ENCODE measurements around the gene KL.
A peak's percentile ranks its signal among the peaks of the same experiment; 100 is the strongest.

Gene KL

DNA sequence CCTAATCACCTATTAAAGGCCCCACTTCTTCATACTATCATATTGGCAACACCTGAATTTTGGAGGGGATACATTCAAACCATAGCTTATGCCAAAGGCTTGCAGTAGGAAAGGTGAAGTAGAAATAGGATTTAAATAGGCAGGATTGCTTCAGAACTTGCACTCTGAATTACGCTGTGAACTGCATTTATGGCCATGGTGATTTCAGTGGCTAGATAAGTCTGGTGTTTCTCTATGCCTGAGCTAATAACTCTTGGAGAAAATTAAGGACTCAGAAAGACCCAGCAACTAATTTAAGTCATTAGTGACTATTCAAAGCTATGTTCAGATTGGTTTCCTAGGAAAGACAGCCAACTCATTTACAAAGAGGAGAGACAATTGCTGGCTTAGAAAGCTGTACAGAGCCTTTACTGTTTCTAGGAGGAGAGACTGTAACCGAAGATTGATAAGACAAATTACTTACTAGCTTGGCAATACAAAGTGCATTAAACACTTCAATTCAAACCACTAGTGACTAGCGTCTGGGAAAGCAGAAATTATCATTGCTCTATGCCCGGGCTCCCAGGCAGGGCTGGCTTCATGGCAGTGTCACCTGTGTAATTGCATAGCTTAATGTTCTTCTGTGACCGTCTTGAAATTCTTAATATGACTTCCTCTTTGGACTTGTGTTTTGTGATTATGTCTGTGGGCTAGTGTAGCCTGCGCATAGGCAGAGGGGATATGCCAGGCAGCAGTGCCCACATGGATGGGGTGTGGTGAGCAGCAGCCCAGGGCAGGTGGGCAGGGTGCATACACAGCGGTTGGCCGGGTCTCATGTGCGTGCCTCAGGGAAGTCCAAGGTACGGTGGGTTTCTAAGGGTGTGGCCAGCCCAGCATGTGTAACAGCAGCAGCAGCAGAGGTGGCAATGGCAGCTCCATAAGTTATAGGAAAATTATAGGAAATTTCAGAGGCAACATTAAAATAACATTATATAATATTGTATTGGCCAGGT, 60.1 kb downstream of the KL start:
- DNase-seq (ENCODE audit: low read depth, low spot score): no peak
- no peak overlapping the region for H3K27ac ChIP-seq

DNA sequence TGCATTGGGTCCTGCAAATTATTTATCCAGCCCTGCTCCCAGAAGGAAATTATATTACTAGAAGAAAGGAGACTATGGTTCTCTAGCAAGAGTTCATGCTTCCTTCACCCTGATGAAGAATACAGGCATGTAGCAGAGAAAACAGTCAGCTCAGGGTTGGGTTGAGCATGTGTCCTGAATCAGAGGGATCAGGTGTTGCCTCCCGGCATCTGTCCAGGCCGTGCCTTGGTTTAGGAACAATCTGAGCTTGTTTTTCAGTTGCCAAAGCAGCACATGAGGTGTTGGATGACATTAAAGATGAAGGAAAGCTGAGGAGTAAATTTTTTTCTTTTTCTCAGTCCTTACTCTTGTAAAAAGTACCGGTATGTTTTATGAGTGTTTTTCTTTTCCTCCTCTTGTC, 62.0 kb downstream of the KL start:
- H3K27ac ChIP-seq: no peak overlapping the region
- DNase-seq (ENCODE audit: low read depth, low spot score): no peak

DNA sequence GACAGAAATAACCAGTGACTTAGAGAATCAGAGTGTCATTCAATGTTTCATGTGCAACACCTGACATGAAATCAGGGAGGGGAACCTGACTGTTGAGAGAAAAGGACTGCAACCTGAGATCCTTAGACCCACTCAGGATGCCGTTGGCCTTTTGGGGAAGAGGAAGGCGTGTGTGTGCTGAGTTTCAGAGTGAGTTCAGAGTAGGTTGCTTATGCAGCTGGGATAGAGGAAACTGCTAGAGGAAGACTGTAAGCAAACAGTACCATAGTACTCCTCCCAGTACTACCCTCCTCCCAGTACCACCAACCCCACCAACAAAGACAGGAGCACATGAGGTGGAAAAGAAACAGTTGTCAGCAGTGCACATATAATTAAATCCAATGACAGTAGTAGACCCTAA, 63.7 kb downstream of the KL start:
- no peak overlapping the region for H3K27ac ChIP-seq

DNA sequence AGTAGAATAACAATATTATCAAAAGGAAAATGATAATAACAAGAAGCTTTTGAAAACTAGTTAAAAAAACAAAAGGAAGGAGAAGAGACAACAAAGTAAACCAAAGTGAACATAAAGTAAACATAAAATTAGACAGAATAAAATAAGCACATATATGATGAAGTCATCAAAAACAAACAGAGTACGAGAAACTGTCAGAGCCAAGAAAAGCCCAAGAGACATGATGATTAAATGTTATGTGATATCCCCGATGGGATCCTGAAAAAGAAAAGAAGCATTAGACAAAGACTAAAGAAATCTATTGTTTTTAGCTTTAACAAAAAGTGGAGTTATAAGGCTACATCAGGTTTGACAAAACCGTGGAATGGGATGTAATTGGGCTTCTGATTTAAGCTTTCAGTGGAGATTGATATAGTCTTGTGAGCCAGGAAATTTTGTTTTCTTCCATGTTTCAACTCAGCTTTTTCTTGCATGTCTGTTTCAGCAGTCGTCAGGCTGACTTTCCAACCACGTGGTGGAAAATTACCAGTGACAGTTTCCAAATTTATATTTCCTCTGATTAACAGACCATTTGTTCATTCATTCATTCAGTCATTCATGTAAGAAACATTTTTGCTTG, 64.9 kb downstream of the KL start:
- no peak for DNase-seq (ENCODE audit: low read depth, low spot score)
- H3K27ac ChIP-seq: no peak overlapping the region

More for the DNA sequence above, 63.7 kb downstream of the KL start:
- no peak for DNase-seq (ENCODE audit: low read depth, low spot score)

DNA sequence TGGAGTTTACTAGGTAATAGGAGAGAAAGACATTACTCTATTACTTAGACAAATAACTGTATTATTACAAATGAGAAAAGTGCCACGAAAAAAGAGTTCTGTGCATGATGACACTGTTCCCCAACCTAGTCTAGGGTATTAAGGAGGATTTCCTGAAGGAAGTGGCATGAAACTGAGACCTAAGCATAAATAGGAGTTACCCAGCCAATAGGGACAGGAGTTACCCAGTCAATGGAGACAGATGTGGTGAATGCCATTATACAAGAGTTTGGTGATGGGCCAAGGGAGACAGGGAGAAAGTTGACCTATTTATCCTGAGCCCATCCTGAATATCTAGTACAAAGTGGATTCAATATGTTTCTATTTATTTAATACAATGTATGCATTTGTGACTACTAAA, 65.4 kb downstream of the KL start:
- no peak for DNase-seq (ENCODE audit: low read depth, low spot score)

DNA sequence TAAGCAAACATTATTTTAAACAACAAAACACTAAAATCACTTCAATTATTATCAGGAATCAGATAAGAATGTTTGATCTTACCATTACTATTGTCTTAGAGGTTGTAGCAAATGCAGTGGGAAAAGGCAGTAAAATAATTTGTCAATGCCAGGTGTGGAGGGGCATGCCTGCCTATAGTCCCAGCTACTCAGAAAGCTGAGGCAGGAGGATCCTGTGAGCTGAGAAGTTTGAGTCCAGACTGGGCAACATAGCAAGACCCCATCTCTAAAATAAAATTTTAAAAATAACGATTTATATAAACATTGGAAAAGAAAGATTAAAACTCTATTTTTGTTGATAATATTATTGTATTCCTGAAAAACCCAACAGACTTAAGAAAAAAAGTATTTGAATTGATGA, 66.8 kb downstream of the KL start:
- H3K27ac ChIP-seq: no peak overlapping the region
- no peak for DNase-seq (ENCODE audit: low read depth, low spot score)

More for the DNA sequence above, 65.4 kb downstream of the KL start:
- H3K27ac ChIP-seq: no peak overlapping the region

DNA sequence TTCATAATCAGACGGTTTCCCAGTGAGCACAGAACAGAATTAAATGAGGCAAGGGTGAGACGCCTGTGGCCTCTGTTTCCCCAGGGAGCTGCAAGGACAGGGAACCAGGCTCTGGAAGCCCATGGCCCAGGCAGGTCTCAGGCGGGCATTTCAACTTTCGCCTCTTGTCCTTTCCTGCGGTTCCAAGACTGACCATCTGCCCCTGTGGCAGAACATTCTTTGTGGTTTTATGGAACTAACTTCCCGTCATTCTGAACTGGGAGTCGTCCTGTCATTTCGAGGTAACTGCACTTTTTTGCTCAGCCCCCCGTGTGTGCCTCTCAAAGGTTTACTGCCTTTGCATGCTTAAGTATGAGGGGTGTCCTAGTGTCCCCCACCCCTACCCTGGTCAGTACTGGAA, 70.9 kb downstream of the KL start:
- no peak for DNase-seq (ENCODE audit: low read depth, low spot score)
- H3K27ac ChIP-seq: no peak overlapping the region

DNA sequence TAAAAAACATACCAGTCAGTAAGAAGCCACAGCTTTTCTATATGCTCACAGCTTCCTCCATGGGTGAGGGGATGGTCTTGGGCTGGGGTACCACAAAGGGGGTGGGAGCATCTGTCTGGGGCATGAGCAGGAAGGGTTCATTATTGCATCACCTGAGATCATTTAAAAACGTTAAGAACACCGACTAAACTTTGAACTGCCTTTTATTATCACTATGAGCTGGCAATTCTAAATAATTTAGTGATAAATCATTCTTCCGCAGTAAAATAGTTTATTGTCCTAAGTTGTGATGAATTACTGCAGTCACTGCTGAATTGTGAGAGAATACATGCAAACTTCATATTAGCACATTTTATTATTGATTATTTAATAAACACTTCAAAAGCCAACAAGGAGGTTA, 71.6 kb downstream of the KL start:
- peak overlapping the region; percentile 17 for H3K27ac ChIP-seq
- DNase-seq (ENCODE audit: low read depth, low spot score): no peak

DNA sequence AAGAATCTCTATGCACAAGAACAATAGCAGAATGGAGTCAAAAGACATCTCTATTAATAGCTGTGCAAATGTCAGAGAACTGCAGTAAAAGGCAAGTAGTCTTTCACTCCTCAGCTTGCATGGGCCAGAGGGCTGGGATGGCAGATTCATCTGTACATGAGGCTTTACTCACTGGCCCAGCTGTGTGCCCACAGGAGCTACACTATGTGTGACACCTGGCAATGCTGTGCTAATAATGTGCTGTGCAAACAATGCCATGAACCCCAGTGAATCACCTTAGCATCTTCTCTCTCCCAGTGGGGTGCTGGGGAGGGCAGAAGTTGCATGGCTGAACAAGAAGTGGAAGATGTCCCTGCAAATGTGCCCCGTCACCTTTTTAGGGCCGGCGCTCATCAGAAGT, 73.1 kb downstream of the KL start:
- no peak overlapping the region for H3K27ac ChIP-seq
- DNase-seq (ENCODE audit: low read depth, low spot score): no peak

DNA sequence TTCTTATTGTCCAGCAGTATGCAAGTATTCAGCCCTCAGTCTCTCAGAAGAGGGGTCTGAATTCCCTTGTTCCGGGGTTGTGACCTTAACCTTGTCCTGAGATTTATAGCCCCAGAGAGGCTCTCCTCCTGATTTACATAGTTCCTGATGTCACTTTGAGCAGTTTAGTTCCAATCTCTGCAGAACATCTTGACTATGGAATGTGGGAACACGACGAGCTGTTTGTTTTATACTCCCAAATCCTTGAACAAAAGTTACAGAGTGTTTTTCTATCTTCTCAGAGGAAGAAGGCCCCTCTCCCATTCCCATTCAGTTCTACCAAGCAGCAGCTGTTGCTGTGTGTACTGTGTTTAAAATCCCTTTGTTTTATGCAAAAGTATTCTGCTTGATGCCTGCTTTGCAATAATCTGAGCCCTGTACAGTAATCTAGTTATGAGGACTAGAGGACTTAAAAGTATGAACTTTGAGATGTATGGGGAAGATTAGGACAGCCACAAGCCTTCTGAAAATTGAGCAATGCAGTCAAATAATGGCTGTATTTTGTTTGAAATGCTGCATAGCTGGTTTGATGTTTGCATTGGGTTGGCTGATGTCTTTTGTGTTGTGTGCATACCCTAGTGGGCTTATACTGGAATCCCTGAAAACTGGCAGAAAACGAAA, 74.7 kb downstream of the KL start:
- no peak overlapping the region for H3K27ac ChIP-seq
- DNase-seq (ENCODE audit: low read depth, low spot score): no peak

DNA sequence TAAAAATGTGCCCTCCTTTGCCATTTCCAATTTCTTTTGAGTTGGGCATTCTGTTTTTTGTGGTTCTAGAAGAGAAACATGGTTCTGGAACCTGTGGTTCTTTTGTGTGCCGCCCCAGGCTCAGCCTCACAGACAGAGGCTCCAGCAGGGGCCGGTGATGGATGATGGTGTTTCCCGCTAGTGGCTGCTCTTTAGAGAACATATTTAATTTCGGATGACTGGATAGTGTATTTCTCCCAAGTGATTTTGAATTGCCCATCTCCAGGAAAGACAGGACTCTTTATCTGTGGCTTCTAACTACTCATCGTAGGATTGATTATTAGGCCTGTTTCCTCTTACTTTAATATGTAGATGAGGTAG, 75.2 kb downstream of the KL start:
- H3K27ac ChIP-seq: no peak overlapping the region
- DNase-seq (ENCODE audit: low read depth, low spot score): no peak

DNA sequence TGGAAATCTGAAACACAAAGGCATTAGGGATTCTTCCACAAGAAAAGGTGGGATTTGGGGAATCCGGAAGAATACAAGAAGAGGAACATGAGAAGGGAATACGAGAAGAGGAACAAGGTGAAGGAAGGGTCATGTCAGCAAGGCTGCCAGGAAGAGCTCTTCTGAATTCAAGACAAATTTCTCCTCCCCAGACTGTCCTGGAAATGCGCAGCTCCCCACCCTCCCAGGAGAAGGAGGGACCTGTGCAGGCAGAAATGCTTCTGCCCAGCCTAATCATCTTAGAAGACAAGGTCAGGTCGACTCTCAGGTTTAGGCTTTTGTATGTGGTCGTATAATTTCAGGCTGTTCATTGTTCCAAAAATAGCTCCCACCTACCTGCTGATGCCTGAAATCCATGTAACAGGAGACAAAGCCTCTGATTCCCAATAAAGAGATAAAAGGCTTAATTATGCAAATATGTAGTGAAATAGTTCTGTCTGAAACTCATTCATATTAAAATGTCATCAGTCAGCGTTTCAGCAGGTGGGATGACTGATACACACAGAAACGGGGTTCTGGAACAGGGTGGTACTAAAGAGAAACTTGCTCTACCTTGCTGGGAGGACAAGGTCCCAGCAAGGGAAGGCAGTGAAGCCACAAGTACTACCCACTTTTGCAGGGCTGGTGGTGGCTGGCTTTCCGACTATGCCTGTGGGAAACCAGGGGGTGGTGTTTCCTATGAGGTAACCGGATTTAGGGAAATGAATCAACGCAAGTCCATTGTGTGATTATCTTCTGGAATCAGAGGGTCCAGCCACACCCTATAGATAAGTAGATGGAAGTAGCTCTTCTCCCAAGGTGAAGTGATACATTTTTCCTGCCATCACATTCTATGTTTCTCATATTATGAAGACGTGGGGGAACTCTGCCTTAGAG, 76.1 kb downstream of the KL start:
- DNase-seq (ENCODE audit: low read depth, low spot score): no peak
- H3K27ac ChIP-seq: no peak overlapping the region

DNA sequence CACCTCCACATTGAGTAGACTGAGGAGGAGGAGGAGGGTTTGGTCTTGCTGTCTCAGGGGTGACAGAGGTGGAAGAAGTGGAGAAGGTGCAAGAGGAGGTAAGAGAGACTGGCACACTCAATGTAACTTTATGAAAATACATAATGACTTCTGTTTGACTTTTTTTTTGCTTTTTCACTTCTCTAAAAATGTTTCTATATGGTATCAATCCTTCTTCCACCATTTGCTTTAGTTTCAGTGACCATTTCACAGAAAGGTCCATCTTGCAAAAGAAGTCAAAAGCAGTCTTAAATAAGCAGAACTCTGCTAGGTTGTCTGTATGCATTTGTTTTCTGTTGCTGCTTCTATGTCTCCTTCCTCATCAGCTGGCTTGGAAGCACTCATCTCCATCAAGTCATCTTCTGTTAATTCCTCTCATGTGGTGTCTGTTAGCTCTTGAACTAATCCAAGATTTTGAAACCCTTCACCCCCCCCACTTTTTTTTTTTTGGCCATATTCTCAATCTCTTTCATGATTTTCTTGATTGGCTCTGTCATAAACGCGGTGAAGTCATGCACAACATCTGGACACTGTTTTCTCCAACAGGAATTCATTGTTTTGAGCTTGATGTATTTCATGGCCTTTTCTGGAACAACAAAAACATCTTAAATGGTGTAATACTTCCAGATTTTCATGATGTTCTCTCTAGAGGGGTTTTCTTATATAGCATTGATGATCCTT, 80.8 kb downstream of the KL start:
- no peak overlapping the region for H3K27ac ChIP-seq
- DNase-seq (ENCODE audit: low read depth, low spot score): no peak

DNA sequence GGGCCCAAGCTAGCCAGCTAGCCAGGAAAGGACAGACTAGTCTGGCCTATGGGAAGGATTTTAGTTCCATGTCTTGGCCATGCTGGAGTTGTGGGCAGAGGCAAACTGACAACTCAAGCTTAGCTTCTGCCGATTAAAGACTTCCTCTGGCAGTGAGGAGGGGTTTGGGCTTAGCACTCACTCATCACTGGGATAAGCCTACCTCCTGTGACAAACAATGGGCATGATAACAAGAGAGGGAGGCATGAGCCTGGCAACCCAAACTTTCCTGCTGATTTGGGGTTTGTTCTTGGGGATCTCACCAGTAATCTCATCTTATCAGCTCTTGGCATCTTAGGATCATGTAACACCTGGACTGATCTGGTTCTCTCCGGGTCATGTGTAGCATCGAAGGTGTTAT, 83.6 kb downstream of the KL start:
- no peak for DNase-seq (ENCODE audit: low read depth, low spot score)
- no peak overlapping the region for H3K27ac ChIP-seq

DNA sequence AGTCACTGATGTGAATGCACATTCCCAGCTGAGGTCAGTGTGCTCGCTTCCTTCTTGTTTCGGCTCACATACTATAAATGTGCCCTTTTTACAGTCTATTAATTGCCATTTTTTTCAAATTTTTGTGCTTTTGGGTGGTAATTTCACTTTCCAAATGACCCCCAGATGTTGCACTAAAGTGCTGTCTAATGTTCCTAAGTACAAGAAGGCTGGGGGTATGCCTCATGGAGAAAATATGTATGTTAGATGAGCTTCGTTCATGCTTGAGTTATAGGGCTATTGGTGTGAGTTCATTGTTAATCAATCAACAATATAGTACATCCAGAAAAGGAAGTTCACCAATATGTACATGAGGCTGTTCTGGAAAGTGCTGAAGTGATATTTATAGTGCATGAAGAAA, 84.7 kb downstream of the KL start:
- no peak for DNase-seq (ENCODE audit: low read depth, low spot score)
- H3K27ac ChIP-seq: no peak overlapping the region

DNA sequence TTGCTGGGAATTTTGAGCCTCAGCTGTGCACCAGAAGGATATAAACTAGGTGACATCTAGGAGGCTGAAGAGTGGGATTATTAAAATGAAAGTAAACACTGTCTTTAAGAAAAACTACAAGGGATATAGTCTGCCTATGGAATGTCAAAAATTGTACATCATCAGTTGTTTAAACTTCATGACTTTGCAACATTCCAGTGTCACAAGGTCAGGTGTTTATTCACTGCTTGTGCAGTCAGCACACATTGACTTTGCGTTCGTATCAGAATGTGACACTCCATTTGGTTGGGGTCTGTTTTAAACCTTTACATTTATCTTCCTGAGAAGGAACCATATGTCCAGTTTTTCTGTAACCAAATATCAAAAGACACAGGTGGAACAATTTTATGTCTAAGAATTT, 85.6 kb downstream of the KL start:
- no peak for DNase-seq (ENCODE audit: low read depth, low spot score)
- no peak overlapping the region for H3K27ac ChIP-seq

DNA sequence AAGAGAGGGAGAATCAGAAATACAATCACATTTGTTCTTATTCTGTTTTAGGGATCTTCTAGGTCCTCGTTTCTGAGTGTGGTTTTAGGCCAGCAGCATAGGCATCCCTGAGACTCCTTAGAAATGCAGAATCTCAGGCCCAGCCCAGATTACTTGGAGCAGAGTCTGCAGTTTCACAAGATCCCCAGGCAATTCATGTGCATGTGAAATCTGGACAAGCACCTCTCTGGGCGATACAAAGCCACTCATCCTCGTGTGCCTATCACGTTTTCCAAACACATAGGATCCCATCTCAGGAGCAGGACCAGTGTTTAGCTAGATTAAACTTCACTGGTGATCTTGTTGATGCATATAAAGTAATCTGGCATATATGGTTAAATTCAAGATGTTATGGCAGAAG, 87.2 kb downstream of the KL start:
- H3K27ac ChIP-seq: no peak overlapping the region
- DNase-seq (ENCODE audit: low read depth, low spot score): no peak

DNA sequence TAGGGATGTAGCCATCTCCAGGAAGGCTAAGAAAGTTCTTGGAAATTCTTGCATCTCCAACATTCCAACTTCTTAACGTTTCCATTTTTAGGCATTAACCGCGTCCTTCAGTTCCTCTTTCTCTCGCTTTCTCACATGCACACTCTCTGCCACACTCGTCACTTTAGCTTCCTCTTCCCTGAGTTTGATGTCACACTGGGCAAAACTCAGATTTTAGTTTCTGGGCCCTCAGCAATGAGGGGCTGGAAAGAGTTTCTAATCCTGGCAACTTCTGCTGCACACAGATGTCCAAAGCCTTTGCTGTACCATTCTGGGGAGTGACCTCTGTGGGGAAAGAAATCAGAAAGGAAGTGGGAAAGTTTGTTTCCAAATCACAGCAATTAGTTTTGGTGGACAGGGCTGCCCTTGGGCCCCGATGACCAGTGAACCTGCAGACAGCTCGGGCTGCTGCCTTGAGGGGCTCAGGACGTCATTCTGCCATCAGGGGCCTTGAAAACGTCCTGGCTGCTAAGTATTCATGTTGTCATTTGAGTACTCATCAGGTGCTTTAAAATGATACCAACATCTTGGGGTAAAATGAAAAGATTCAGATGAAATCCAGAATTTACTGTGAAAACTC, 89.3 kb downstream of the KL start:
- no peak for DNase-seq (ENCODE audit: low read depth, low spot score)
- no peak overlapping the region for H3K27ac ChIP-seq

DNA sequence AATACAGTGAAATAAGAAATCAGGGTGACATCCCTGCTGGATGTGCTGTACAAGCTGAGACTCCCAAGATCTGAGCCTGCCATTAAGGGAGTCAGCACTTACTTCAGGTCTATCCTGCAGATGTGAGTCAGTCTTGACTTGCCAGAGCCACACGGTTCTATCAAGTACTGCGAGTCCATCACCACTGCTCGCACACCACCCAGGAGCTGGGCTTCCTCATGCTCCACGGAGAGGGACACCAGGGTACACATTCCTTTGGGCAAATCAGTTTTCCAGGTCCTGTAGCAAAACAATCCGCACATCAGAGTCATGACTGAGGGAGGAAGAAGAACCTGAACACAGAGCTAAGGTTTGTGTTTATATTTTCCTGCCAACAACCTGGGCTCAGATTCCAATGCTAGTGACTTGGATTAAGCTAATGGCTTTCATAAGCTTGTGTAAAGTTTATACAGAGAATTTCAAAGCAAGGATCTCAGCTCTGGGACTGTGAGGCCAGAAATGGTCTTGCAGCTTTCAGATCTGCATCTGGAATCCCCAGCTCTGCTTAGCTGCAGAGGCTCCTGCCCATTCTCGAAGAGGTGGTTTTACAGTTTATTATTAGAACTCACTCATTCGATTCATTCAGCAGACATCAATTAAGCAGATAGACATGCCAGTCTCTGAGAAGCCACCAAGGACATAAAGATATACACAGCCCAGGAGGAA, 90.6 kb downstream of the KL start:
- H3K27ac ChIP-seq: no peak overlapping the region
- DNase-seq (ENCODE audit: low read depth, low spot score): no peak
